BE2C (cell line): ENCODE data around the gene DTNA.

Source experiments
- DNase-seq: peaks from one replicate; pipeline ENCODE4 v3.0.0-alpha.2; 2020
- H3K27me3 ChIP-seq: fragments of 250-450 bp; sonication (Bioruptor Pico); 2 replicates; pipeline ENCODE4 v1.5.1; 2020; ENCODE audit warnings: mild to moderate bottlenecking
- H3K36me3 ChIP-seq: fragments of 250-450 bp; sonication (Bioruptor Pico); 2 replicates; pipeline ENCODE4 v1.5.1; 2020; ENCODE audit warnings: mild to moderate bottlenecking
- H3K4me1 ChIP-seq: fragments of 250-450 bp; sonication (Bioruptor Pico); 2 replicates; pipeline ENCODE4 v1.5.1; 2020
- H3K4me3 ChIP-seq: 2 replicates; pipeline ENCODE4 v1.5.1; 2011; ENCODE audit warnings: low read depth, low read length
- H3K9me3 ChIP-seq: fragments of 250-450 bp; sonication (Bioruptor Pico); 2 replicates; pipeline ENCODE4 v1.5.1; 2020
- CTCF ChIP-seq: IDR thresholded peaks from 2 replicates; pipeline ENCODE4 v1.5.1; 2012; ENCODE audit warnings: mild to moderate bottlenecking, low read depth, low read length

Gene DTNA

GRCh38 chr18:34929336-34929780 lies 219.3 kb downstream of the DTNA start:
- no peak overlapping the region for H3K4me3 ChIP-seq
- H3K4me1 ChIP-seq, result no peaks in the 10 kb centered on the region
- DNase-seq, result no peak
- no peaks in the 10 kb centered on the region for H3K27me3 ChIP-seq
- TF ChIP-seq CTCF, result no peak
- no peaks in the 10 kb centered on the region for H3K36me3 ChIP-seq
- H3K9me3 ChIP-seq, result no peaks in the 10 kb centered on the region

GRCh38 chr18:34932363-34932762 lies 222.3 kb downstream of the DTNA start:
- H3K4me1 ChIP-seq, result no peaks in the 10 kb centered on the region
- H3K36me3 ChIP-seq, result no peaks in the 10 kb centered on the region
- no peaks in the 10 kb centered on the region for H3K27me3 ChIP-seq
- no peaks in the 10 kb centered on the region for H3K9me3 ChIP-seq
- H3K4me3 ChIP-seq, result no peak overlapping the region
- no peak for TF ChIP-seq CTCF
- no peak for DNase-seq

GRCh38 chr18:34932792-34933466 lies 222.8 kb downstream of the DTNA start:
- Histone ChIP-seq H3K4me3 (no peak overlapping the region), H3K9me3 (no peaks in the 10 kb centered on the region), H3K36me3 (no peaks in the 10 kb centered on the region), H3K4me1 (no peaks in the 10 kb centered on the region), H3K27me3 (no peaks in the 10 kb centered on the region)
- DNase-seq, result no peak
- TF ChIP-seq CTCF, result no peak

- no peaks in the 10 kb centered on the region for H3K36me3 ChIP-seq
- H3K4me1 ChIP-seq, result no peaks in the 10 kb centered on the region
- no peaks in the 10 kb centered on the region for H3K27me3 ChIP-seq
- no peak overlapping the region for H3K4me3 ChIP-seq
- no peak for DNase-seq
- TF ChIP-seq CTCF, result no peak
- H3K9me3 ChIP-seq, result no peaks in the 10 kb centered on the region
These were observed 224.0 kb downstream of the DTNA start for GRCh38 chr18:34933909-34934661.

- H3K4me3 ChIP-seq, result no peak overlapping the region
- H3K27me3 ChIP-seq, result no peaks in the 10 kb centered on the region
- no peaks in the 10 kb centered on the region for H3K36me3 ChIP-seq
- DNase-seq, result no peak
- TF ChIP-seq CTCF, result no peak
- no peaks in the 10 kb centered on the region for H3K9me3 ChIP-seq
- no peaks in the 10 kb centered on the region for H3K4me1 ChIP-seq
These were observed 226.7 kb downstream of the DTNA start for GRCh38 chr18:34936772-34937171.

- H3K27me3 ChIP-seq, result no peaks in the 10 kb centered on the region
- H3K4me1 ChIP-seq, result no peaks in the 10 kb centered on the region
- TF ChIP-seq CTCF, result no peak
- no peaks in the 10 kb centered on the region for H3K36me3 ChIP-seq
- no peak overlapping the region for H3K4me3 ChIP-seq
- no peaks in the 10 kb centered on the region for H3K9me3 ChIP-seq
- DNase-seq, result no peak
These were observed 228.0 kb downstream of the DTNA start for GRCh38 chr18:34938090-34938489.
